Measurements from ENCODE around the gene DEPP1. TPM values are rescaled to one million over a fixed set of nuclear protein-coding genes. Genes with fewer than 3 reads are reported as not detected.
A peak's percentile ranks its signal among the peaks of the same experiment; 100 is the strongest.

The DEPP1 gene
- total RNA-seq, 1 experiment from 2014 or later, result 3.8 TPM

- Histone ChIP-seq H3K9ac (ENCODE audit: low read length) (peak overlapping the region; percentile 62), H3K79me2 (ENCODE audit: insufficient read depth, low read length) (peaks cover 25% of the 10 kb centered on the region), H4K20me1 (ENCODE audit: insufficient read depth) (no peaks in the 10 kb centered on the region), H3K36me3 (ENCODE audit: control insufficient read depth in 1 of 2, insufficient read depth in 2 of 2, low read length in 2 of 2) (no peaks in the 10 kb centered on the region), H3K27ac (ENCODE audit: low read depth, low read length) (peak overlapping the region; percentile 71), H2AFZ (ENCODE audit: low read depth, low read length, poor library complexity, severe bottlenecking) (no peak overlapping the region), H3K9me2 (ENCODE audit: insufficient read depth) (no peaks in the 10 kb centered on the region), H3K9me3 (ENCODE audit: control insufficient read depth in 1 of 2, insufficient read depth in 1 of 2, low read depth in 1 of 2, low read length in 2 of 2) (no peaks in the 10 kb centered on the region), H3K4me1 (ENCODE audit: control insufficient read depth in 1 of 2, insufficient read depth in 2 of 2, low read length in 2 of 2) (peaks cover 0 to 7% of the 10 kb centered on the region in 2 experiments; a peak in 1 of 4 replicates), H3K4me2 (ENCODE audit: low read length) (peak overlapping the region; percentile 74), H3K27me3 (ENCODE audit: insufficient read depth, low read length) (0 out of 2 replicates have a peak, but pooled peaks cover 5% of the 10 kb centered on the region), H3K4me3 (replicated peaks in 1 of 2; ENCODE audit: low read depth in 1 of 2, low read length in 2 of 2) (peak overlapping the region; percentile 22 to 62)
- POLR2A ChIA-PET, result interaction anchor here (1.8 kb wide), 1 partner anchor 68 kb away, joined by 4 read pairs; no protein-coding TSS in a partner anchor
- DNase-seq (ENCODE audit: low read depth, low spot score) (no peak), ATAC-seq (no peak)
- CTCF ChIA-PET, result no interaction called here
- BruUV-seq (replicated peaks), result TSS peak; percentile 73
- intact Hi-C loops (cut with micrococcal nuclease), result loop anchor here (10.0 kb wide), 3 partner anchors 235 to 1225 kb away; no protein-coding TSS in a partner anchor
- RAD21 ChIA-PET (ENCODE audit: low non-redundant PET in 1 of 2, low total read pairs in 2 of 2, uncharacterized antibody in 2 of 2, unreplicated experiment in 2 of 2), result interaction anchor here in 1 of 2 experiments (0.5 kb wide), 1 partner anchor 235 kb away, joined by 3 read pairs; no protein-coding TSS in a partner anchor
- TF ChIP-seq ELF1 (IDR thresholded peaks at IDR 0.05; ENCODE audit: borderline replicate concordance, low read depth) (no peak), MAX (IDR thresholded peaks at IDR 0.05) (no peak), ZNF274 (IDR thresholded peaks at IDR 0.05; ENCODE audit: low read depth, low read length) (no peak), POLR2AphosphoS5 (IDR thresholded peaks at IDR 0.05; ENCODE audit: low read depth, low read length) (no peak), REST (IDR thresholded peaks at IDR 0.05; ENCODE audit: low read depth) (no peak), CBX3 (IDR thresholded peaks at IDR 0.05; ENCODE audit: low read depth) (no peak), ZFX (IDR thresholded peaks at IDR 0.05) (no peak), EZH2 (IDR thresholded peaks at IDR 0.05) (no peak), ZBTB33 (IDR thresholded peaks at IDR 0.05; ENCODE audit: extremely low read depth, insufficient replicate concordance, low read length) (no peak), RAD21 (IDR thresholded peaks at IDR 0.05; ENCODE audit: low read depth) (no peak)
Observed at GRCh38 chr10:45000138-45000751, 21.6 kb upstream of the DEPP1 start.
